ENCODE data around the gene FXYD3. TPM values are rescaled to one million over a fixed set of nuclear protein-coding genes. Genes with fewer than 3 reads are reported as not detected.

The FXYD3 gene
- total RNA-seq, 4 donors from 2014 or later, result 282 to 837 (median 489) TPM

- Histone ChIP-seq H3K36me3 (no peaks in the 10 kb centered on the region), H3K4me1 (peaks cover 16 to 80% (median 25%) of the 10 kb centered on the region in 3 donors), H3K27ac (peak overlapping the region; percentile 69 to 80 (median 76)), H3K4me3 (no peak overlapping the region), H3K9me3 (no peaks in the 10 kb centered on the region), H3K27me3 (peaks cover 0 to 7% (median 0%) of the 10 kb centered on the region in 4 donors)
- intact Hi-C loops (cut with DNase I), result no loop called here
- TF ChIP-seq POLR2A (IDR thresholded peaks at IDR 0.05), result no peak
- TF ChIP-seq, protein P1, sequence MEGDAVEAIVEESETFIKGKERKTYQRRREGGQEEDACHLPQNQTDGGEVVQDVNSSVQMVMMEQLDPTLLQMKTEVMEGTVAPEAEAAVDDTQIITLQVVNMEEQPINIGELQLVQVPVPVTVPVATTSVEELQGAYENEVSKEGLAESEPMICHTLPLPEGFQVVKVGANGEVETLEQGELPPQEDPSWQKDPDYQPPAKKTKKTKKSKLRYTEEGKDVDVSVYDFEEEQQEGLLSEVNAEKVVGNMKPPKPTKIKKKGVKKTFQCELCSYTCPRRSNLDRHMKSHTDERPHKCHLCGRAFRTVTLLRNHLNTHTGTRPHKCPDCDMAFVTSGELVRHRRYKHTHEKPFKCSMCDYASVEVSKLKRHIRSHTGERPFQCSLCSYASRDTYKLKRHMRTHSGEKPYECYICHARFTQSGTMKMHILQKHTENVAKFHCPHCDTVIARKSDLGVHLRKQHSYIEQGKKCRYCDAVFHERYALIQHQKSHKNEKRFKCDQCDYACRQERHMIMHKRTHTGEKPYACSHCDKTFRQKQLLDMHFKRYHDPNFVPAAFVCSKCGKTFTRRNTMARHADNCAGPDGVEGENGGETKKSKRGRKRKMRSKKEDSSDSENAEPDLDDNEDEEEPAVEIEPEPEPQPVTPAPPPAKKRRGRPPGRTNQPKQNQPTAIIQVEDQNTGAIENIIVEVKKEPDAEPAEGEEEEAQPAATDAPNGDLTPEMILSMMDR (IDR thresholded peaks at IDR 0.05), result peak in 1 of 6 experiments; percentile 24
- 23 to 37% methylated on average over 8 of the region's 8 CpGs for WGBS, 2 donors
- no peak for DNase-seq
These were observed 19.8 kb upstream of the FXYD3 start for GRCh38 chr19:35095667-35096368.

DNA sequence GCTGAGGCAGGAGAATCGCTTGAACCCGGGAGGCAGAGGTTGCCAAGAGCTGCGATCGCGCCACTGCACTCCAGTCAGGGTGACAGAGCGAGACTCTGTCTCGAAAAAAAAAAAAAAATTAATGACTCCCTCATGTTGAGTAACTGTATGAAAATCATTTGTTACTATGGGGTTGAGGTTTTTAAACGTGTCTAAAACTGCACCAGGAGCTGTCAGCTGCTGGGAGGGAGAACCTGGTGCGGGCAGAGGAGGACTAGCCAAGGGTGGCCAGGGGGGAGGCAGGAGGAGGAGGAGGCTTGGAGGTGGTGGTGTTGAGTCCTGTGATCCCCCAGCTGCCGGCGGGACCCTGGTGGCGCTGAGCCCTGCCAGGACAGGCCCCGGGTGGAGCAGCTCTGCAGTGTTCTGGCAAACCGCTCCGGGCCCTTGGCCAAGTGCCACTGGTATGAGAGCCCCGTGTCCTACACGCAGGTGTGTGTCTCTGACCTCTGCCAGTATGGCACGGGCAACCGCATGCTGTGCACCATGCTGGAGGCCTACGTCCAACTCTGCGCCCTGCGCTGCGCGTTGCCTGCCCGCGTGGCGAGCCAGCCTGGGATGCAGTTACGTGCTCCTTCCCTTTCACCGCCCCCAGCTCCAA lies 17.1 kb upstream of the FXYD3 start:
- Histone ChIP-seq H3K36me3 (no peaks in the 10 kb centered on the region), H3K27ac (peak overlapping the region; percentile 66 to 73 (median 68)), H3K27me3 (no peaks in the 10 kb centered on the region), H3K4me3 (no peak overlapping the region), H3K4me1 (peaks cover 12 to 53% (median 14%) of the 10 kb centered on the region in 3 donors), H3K9me3 (no peaks in the 10 kb centered on the region)
- DNase-seq, result no peak
- TF ChIP-seq POLR2A (IDR thresholded peaks at IDR 0.05), result no peak
- TF ChIP-seq, protein P1 (IDR thresholded peaks at IDR 0.05), result no peak
- WGBS, 2 donors, result 33 to 48% methylated on average over 13 to 22 of the region's 29 CpGs
- intact Hi-C loops (cut with DNase I), result no loop called here

GRCh38 chr19:35099155-35099896 lies 16.3 kb upstream of the FXYD3 start:
- Histone ChIP-seq H3K36me3 (no peaks in the 10 kb centered on the region), H3K4me3 (no peak overlapping the region), H3K4me1 (peaks cover 12 to 47% (median 14%) of the 10 kb centered on the region in 3 donors), H3K27me3 (no peaks in the 10 kb centered on the region), H3K9me3 (no peaks in the 10 kb centered on the region), H3K27ac (peak overlapping the region in 3 of 4 donors; percentile 67 to 73 (median 69))
- no peak for TF ChIP-seq POLR2A (IDR thresholded peaks at IDR 0.05)
- TF ChIP-seq, protein P1 (IDR thresholded peaks at IDR 0.05), result no peak
- WGBS, 2 donors, result 70 to 83% methylated on average over 9 to 13 of the region's 21 CpGs
- intact Hi-C loops (cut with DNase I), result no loop called here
- DNase-seq, result no peak

DNA sequence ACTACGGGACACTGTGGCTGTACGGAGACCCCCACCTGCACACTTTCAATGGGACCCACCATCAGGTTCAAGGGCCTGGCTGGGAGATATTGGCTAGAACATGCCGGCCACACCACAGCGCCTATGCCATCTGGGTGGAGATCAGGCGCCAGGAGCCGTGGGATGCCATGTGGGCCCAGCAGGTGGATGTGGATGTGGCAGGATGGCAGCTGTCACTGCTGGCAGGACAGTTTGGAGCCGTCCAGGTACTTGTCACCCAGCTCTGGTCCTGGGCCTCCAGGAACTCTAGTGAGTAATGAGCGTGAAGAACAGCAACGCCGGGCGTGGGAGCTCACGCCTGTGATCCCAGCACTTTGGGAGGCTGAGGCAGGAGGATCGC lies 15.7 kb upstream of the FXYD3 start:
- H3K9me3 ChIP-seq, result no peaks in the 10 kb centered on the region
- H3K4me1 ChIP-seq, result peaks cover 12 to 43% (median 14%) of the 10 kb centered on the region in 3 donors
- H3K4me3 ChIP-seq, result no peak overlapping the region
- H3K36me3 ChIP-seq, result no peaks in the 10 kb centered on the region
- TF ChIP-seq, protein P1 (IDR thresholded peaks at IDR 0.05), result no peak
- TF ChIP-seq POLR2A (IDR thresholded peaks at IDR 0.05), result no peak
- H3K27me3 ChIP-seq, result no peaks in the 10 kb centered on the region
- WGBS, 2 donors, result 87 to 95% methylated on average over 3 to 11 of the region's 13 CpGs
- H3K27ac ChIP-seq, result no peak overlapping the region
- no peak for DNase-seq
- intact Hi-C loops (cut with DNase I), result no loop called here

Data from esophagus squamous epithelium (tissue), 5 donors.